Measurements from ENCODE around the gene MIA2. TPM values are rescaled to one million over a fixed set of nuclear protein-coding genes. Genes with fewer than 3 reads are reported as not detected.

MIA2 gene
- total RNA-seq, 4 donors from 2014 or later: 54.1 to 83.0 (median 71.4) TPM

Other genes starting within 250 kb of the MIA2 start
- gene SEC23A, start 130.7 kb upstream of the MIA2 start, total RNA-seq: 100 to 1,000 TPM in 3 of 4 donors, 10 to 100 TPM in 1; 88.6 to 290 (median 162) TPM
- gene GEMIN2, start 119.6 kb upstream of the MIA2 start, total RNA-seq: 10 to 100 TPM in 3 of 4 donors, not detected in 1; 11.5 to 75.0 (median 20.0) TPM
- 10 to 100 TPM in 3 of 4 donors, 1 to 10 TPM in 1; 3.7 to 48.8 (median 25.3) TPM for gene TRAPPC6B, start 63.6 kb upstream of the MIA2 start, total RNA-seq
- gene PNN, start 58.7 kb upstream of the MIA2 start, total RNA-seq: 100 to 1,000 TPM in 1 of 4 donors, 10 to 100 TPM in 3; 33.0 to 159 (median 76.2) TPM
- gene FBXO33, start 198.5 kb downstream of the MIA2 start, total RNA-seq: 10 to 100 TPM in 1 of 4 donors, 1 to 10 TPM in 3; 4.5 to 12.1 (median 9.7) TPM

All from transverse colon (tissue), 4 donors.